HG03439 (cell line): Measurements from ENCODE around the gene ACVR2A.
A peak's percentile ranks its signal among the peaks of the same experiment; 100 is the strongest.

Source experiments
- ATAC-seq: cut with Tn5 transposase; IDR thresholded peaks from one replicate; pipeline ENCODE4 v1.9.1; 2021; ENCODE audit warnings: mild to moderate bottlenecking, moderate library complexity; ENCODE audit not compliant: unreplicated experiment

The ACVR2A gene

DNA sequence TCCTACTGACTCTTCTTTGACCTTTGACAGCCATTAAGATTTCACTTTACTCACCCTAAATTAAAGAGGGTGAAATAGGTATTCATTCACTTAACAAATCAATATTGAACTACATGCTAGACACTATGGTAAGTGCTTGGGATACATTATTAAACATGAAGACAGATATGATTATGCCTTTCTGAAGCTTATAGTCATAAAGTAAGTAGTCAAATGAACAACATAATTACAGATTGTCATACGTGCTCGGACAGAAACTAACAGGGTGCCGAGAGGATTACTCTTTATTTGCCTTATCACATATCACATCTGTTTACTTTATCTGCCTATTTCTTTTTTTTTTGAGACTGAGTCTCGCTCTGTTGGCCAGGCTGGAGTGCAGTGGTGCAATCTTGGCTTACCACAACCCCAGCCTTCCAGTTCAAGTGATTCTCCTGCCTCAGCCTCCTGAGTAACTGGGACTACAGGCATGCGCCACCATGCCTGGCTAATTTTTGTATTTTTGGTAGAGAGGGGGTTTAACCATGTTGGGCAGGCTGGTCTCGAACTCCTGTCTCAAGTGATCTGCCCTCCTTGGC lies 9.8 kb downstream of the ACVR2A start:
- ATAC-seq: no peak

DNA sequence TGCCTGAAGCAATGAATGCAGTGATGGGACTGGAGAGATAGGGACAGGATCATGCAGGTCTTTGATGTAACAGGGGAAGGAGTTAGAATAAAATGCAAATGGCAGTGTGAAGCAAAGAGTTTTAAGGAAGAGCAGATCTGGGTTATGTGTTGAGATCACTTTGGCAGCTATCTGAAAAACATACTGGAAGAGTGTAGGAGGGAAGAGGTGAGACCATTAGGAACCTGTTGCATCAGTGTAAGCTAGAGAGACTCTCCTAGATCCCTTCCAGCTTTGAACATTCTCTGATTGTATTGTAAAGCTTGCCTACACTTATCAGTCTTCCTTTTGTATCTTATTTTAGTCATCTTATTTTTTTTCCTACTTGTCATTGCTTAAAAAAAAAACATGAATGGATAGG lies 10.5 kb downstream of the ACVR2A start:
- no peak for ATAC-seq

DNA sequence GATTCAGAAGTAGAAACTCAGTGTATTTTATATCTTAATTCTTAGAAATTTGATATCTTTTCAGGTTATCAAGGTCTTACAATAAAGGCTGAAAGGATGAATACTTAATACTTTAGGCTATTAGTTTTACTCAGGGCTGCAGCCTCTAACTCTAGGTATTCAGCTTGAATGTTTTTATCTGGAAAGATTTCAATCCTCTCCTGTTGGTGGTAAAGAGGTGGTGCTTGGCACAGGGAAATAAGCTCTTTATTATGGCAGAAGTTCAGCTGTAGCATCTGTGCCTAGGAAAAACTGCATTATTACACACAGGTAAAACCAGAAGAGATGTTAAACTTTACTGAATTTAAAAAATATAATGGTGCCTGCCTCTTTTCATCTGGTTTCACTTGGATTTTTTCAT lies 11.1 kb downstream of the ACVR2A start:
- ATAC-seq: no peak

DNA sequence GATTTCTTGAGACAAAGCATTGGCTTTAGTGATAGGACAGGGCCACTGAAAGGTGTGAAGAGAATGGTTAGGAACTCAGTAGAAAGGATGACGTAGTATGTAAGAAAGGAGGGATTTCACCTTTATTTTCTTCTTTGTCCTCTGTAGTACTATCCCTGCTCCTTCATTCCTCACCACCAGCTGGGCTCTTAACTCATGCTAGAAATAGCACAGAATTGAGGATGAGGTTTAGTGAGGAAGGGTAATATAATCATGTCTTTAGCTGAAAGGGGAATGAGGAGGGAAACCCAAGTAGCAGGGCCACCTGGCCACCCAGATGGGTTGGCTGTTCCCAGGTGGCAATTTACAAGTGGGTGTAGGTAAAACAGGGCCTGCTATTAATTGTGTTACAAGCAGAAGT lies 15.2 kb downstream of the ACVR2A start:
- ATAC-seq: no peak

DNA sequence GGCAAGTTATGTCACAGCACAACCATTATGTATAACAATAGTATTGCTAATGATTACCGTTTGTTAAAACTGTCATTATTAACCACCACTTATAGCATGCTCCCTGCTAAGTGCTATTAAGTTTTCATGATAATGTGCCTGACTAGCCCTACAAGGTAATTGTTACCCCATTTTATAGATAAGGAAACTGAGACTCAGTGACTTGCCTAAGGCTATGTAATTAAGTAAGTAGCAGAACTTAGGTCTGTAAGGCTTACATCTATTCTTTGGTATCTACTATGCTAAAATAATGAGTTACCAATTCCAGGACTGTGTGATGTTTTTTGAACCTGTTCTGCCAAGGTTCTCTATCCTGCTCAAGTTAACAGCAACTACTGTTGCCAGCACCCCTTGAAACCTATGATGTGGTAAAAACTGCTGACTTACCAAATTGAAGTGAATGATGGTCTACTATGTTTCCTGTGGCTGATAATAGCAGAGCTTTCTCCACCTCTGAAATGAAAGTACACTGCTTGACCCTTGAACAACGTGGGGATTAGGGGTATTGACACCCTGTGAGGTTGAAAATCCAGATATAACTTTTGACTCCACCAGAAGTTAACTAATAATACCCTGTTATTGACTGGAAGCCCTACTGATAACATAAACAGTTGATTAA lies 18.2 kb downstream of the ACVR2A start:
- no peak for ATAC-seq

DNA sequence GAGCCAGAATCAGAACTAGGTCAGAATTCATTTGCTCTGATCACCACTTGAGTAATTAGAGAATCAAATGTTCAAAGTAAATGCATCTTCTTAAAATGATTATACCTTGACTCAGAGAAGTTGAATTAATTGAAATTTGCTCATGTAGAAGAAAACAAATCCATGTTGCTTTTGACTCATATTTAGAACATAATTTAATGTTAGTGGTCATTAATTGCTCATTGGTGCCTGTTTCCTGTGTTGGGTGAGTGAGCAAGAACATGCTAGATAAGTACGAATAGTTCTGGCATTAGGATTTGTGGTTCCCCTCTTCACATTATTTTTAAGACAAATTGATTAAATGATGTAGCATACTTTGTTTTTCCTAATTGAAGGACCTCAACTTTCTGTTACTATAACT lies 19.0 kb downstream of the ACVR2A start:
- no peak for ATAC-seq

DNA sequence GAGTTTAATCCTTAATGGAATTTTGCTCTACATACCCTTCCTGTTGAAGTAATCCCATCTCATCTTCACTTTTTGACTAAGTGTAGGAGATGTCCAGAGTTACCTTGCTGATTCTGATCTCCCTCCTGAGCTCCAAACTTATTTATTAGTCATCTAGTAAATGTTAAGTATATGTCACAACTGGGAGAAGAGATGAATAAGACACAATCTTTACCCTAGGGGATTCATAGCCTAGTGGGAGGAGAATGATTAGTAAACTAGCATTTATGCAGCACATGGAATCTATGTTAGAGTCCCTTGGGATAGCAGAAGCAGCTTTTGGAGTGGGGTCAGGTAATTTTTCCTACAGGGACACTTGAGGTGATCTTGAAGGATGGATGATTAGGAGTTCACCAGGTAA lies 20.7 kb downstream of the ACVR2A start:
- no peak for ATAC-seq

DNA sequence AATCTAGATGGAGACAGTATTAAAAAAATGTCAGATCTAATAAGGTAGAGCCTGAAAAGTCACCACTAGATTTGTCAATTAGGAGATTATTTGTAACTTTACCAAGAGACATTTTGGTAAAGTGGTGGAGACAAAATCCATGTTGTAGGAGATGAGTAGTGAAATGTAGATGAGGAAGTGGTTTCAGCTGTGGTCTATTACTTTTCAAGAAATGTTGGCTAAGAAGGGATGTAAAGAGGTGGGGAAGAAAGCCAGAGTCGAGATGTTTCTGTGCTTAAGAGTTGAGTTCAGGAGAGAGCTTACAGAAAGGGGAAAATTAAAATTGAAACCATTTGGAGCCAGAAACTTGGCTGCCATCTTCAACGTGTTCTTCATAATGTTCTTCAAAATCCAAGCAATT lies 22.2 kb downstream of the ACVR2A start:
- no peak for ATAC-seq

DNA sequence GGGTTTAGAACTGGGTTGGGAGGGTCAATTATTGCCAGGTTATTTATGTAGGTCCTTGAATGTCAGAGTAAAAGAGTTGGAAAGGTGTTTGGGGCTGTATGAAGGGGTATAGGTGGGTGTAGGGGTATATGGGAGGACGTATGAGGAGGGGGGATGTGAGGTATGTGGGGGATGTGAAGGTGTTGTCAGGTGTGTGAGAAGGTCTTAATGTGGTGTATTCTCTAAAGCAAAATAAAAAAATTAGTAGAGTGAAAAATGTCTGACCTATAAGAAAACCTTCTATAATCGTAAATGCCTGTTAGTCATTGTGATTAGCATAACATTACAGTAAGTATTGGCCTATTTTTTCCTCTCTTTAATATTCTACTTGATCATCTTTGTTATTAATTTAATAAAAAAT lies 25.1 kb downstream of the ACVR2A start:
- ATAC-seq: no peak

DNA sequence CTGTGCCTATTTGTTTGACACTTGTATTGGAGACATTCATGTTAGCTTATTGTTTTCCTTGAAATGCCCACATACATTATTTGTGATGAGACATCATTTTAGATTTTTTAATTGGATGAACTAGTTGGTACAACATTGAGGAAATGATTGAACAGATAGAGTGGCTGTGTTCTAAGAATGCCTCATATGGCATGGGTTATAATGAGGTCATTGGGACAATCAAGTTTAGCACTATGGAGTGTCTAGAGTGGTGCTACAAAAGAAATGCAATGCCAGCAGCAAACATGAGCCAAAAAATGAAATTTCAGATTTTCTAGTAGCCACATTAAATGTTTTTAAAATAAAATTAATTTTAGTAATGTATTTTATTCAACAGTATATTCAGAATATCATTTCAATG lies 28.1 kb downstream of the ACVR2A start:
- ATAC-seq: no peak

DNA sequence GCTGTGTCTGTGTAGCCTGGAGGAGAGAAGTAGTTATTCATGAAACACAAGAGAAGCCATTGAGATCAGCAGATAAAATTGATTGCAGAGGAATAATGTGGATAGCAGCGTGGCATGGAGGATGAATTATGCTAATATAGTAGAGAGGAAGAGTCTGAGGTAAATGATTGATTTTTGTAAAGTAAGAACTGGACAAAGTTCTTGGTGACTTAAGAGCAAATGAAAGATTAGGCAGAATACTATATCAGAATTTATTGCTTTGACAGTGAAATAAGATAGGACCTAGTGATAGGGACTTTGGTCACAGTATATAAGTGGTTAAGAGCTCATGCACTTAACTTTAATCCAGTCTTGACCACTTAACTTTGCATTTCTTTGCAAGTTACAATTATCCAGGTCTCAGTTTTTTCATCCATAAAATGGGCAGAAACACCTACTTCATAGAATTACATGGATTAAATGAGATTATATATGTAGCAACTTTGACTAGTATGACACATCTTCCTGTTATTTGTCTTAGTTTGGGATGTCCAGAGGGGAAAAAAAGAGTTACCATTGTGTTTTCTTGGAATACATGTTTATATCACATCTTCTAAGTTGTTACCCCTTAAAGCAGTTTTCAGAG lies 29.1 kb downstream of the ACVR2A start:
- no peak for ATAC-seq

DNA sequence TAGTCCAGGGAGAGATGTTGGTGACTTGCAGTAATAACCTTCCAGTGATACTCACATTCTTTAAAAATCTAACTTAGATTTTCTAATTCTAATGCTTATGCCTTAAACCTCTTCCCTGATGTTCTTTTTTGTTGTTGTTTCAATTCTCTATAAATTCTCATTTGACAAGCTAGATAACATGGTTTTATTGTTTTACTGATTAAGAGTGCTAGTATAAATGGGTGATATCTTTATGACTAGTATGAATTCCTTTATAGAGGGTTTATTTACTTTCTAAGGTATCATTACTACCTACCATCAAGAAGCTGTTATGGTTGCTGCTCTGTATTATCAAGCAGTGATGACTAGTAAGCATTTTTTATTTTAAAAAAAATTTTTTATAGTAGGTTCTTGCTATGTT lies 35.0 kb downstream of the ACVR2A start:
- ATAC-seq: no peak

DNA sequence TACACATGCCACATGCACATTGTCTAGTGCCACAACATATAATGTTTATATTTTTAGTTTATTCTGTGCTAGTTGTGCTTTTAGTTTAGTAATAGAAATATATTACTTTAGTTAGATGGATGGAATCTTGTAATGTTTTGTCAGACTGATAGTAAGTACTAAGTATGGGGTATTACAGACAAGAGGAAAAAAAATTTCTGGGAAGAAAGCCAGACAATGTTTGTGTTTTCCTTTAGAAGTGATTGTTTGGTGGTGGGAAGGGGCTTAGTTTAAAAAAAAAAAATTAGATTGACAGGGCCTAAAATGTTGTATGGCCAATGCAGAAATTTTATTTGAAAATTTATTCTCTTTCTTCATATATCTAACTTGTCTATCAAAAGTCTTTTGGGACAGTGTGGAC lies 37.8 kb downstream of the ACVR2A start:
- ATAC-seq: no peak

DNA sequence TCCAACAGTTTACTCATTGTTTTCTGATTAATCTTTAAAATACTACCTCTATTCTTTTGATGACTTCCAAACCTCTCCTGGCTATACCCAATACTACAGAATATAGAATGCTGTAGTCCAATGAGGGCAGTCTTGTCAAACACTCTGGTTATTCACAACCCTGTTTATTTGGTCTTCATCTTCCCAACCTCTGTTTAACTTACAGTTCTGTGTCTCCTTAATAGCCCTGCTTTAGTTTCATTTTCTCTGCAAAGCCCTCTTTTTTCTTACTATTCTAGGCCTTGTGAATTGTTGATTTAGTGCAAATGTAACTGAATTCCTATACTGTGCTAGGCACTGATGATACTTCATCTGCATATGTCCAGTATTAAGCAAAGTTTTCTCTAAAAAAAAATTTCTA lies 40.0 kb downstream of the ACVR2A start:
- no peak for ATAC-seq

DNA sequence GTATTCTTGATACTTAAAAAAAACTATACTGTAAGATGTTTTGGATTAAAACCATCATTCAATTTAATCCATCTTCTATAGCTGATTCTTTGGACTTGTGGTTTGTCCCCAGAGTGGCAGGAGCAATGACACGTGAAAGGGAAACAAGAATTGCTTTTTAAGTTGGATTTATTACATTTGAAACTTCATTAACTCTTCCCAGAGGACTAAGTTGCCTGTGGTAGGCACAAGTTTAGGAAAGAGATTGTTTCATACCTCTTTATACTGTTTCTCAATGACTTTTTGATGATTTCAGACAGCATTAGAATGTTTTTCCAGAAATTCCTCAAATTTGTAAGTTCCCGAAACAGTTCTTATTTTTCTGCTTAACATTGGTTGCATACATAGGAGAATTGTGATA lies 41.3 kb downstream of the ACVR2A start:
- ATAC-seq: no peak

DNA sequence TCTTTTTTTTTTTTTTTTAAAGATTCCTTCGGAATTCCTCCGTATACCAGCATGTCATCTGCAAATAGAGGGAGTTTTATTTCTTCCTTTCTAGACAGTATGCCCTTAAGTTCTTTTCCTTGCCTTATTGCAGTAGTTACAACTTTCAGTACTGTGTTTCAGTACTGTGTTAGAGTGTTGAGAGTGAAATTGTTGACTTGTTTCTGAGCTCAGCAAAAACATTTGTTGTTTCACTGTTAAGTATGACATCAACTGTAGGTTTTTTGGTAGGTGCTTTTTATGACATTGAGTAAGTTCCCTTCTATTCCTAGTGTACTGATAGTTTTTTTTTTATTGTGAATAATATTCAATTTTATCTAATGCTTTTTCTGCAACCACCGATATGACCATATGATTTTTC lies 43.9 kb downstream of the ACVR2A start:
- peak; percentile 54 for ATAC-seq

DNA sequence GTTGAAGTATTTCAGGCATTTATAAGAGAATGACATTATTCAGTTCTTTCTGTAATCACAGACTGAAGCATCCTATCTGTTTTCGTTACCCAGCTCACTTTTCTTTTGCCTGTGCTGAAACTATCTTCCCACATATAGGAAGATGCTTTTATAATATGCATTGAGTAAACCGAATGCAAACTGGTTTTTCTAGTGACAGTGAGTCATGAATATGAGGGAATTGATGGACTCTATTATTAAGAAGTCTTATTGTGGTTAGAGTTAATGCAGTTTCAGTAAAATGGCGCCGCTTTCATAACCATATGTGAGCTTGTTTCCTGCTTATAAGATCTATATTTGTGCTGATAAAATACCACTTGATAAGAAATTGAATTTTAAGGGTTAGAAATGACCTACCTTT lies 59.2 kb downstream of the ACVR2A start:
- ATAC-seq: no peak

DNA sequence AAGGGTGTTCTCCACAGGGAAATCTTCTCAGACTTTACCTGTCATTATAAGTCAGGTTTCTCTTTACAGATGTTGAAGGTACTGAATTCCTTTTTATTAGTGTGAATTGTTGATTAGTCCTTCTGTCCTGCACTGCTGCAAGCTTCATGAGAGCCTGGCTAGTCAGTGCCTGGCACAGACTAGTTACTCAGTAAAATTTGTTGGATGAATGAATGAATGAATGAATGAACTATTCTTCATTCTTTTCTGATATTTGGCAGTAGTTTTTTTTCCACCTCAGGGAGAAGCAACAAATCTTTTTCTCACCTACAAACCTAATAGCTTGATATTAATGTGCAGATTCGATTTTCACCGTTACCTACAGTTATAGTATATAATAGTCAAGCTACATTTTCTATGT lies 64.3 kb downstream of the ACVR2A start:
- no peak for ATAC-seq

DNA sequence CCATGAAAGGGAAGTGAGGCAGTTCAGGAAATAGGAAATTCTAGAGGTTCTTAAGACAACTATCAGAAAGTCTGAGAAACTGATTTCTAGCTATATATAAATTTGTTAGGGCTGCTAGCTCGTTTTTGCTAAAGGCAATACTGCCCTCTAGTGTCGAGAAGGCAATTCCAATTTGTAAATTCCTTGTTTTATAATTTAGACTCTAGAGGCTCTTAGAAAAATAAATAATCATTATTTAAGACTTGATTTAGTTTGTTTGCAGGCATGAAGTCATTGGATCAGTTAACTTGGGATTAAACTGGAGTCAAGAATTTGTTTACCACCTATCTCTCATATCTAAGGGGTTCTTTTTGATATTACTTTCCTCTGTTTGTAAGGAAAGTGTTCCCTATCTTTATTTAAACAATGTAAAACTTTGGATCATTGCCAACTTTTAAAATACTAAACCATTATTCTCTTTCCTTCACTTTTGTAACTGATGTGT lies 66.2 kb downstream of the ACVR2A start:
- no peak for ATAC-seq

DNA sequence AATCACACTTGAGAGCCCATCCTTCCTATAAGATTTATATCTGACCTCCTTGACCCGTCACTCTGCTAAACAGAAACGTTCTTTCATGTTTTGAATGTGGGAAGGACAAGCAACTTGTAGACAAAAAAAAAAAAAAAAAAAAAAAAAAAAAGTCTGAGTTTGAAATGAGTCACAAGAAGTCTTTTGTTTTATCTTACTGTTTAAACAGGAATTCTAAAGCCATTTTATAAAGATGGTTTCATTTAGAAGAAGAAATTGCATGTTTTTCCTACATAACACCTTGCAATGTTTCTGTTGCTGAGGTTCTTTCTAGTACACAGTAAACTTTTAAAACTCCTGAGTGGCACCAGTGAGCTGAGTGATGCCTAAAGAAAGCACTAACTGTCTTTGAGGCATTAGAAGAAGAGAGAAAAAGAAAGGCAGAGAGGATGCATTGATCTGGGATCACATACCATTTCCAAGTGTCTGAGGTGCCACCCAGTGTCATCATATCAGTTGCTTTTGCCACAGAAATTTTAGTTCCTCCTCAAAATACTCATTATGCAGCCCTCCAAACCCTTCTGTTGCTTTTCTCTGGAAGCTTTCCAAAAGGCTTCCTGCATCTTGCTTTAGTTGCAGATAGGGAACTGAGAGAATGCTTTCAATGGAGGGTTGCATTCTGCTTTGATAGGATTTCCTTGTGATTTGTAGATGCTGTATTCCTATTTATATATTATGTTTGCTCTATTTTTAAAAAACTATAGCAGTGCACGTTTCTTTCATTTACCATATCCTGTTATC lies 69.1 kb downstream of the ACVR2A start:
- no peak for ATAC-seq

DNA sequence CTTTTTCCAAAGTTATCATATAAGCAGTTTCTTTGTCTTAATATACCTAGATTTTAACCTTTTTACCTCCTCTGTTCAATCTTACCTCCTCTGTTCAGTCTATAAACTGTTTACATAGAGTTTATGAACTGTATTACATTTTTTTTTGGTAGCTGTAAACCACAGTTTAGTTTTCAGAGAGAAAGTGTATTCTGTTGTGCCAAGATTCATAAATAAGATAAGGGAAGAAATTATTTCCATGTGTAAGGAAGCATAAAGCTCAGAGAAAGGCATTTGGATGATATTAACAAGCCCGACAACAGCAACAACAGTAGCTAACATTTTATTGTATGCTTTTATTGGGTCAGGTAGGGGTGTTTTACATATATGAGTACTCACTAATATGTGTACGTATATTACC lies 71.2 kb downstream of the ACVR2A start:
- ATAC-seq: no peak

DNA sequence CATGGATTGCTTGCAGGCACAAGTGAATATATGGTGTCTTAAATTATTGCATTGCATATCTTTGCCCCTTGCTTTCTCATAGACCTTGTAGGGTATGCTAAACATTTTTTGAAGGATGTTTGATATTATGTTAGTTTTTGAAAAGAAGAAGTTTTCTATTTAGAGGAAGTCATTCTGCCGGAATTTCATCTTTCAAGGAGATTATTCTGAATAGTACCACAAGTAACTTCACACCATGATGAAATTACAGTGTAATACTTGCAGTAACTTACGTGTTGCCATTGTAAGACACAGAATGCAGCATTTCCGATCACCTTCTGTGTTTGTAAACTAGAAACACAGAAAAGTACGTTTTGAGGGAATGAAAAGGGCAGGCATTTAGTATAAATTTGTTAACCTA lies 71.9 kb downstream of the ACVR2A start:
- no peak for ATAC-seq
